ENCODE measurements around the gene SLIT3. TPM values are rescaled to one million over a fixed set of nuclear protein-coding genes. Genes with fewer than 3 reads are reported as not detected.

Gene SLIT3
- total RNA-seq, 4 donors from 2014 or later: 41.1 to 86.6 (median 62.7) TPM

GRCh38 chr5:169084775-169085174 is 216.2 kb downstream of the SLIT3 start:
- H3K4me1 ChIP-seq: peaks cover 0 to 24% (median 9%) of the 10 kb centered on the region in 4 donors
- H3K27ac ChIP-seq (replicated peaks in 1 of 4): no peak overlapping the region
- no peaks in the 10 kb centered on the region for H3K9me3 ChIP-seq
- no peaks in the 10 kb centered on the region for H3K27me3 ChIP-seq
- no peak for DNase-seq (ENCODE audit: extremely low spot score)
- intact Hi-C loops (cut with DNase I): no loop called here
- H3K36me3 ChIP-seq: no peaks in the 10 kb centered on the region
- TF ChIP-seq CTCF (IDR thresholded peaks at IDR 0.05): no peak
- WGBS: 87% methylated on average over 3 of the region's 4 CpGs
- H3K4me3 ChIP-seq: no peak overlapping the region

- Histone ChIP-seq H3K4me3 (no peak overlapping the region), H3K36me3 (no peaks in the 10 kb centered on the region), H3K9me3 (no peaks in the 10 kb centered on the region), H3K4me1 (peaks cover 0 to 24% (median 9%) of the 10 kb centered on the region in 4 donors), H3K27ac (replicated peaks in 1 of 4) (no peak overlapping the region), H3K27me3 (no peaks in the 10 kb centered on the region)
- intact Hi-C loops (cut with DNase I): no loop called here
- DNase-seq (ENCODE audit: extremely low spot score): no peak
- WGBS: 81% methylated on average over 8 of the region's 8 CpGs
- TF ChIP-seq CTCF (IDR thresholded peaks at IDR 0.05) (no peak), POLR2A (IDR thresholded peaks at IDR 0.05; ENCODE audit: low read depth) (no peak), EP300 (IDR thresholded peaks at IDR 0.05) (no peak), POLR2AphosphoS5 (IDR thresholded peaks at IDR 0.05) (no peak)
These were observed 217.4 kb downstream of the SLIT3 start for GRCh38 chr5:169083394-169084018.

- TF ChIP-seq EP300 (IDR thresholded peaks at IDR 0.05) (no peak), POLR2A (IDR thresholded peaks at IDR 0.05; ENCODE audit: low read depth) (no peak), CTCF (IDR thresholded peaks at IDR 0.05) (no peak), POLR2AphosphoS5 (IDR thresholded peaks at IDR 0.05) (no peak)
- intact Hi-C loops (cut with DNase I): no loop called here
- 76% methylated on average over 9 of the region's 9 CpGs for WGBS
These were observed 219.8 kb downstream of the SLIT3 start for GRCh38 chr5:169081000-169081724.

GRCh38 chr5:169080448-169080911 is 220.5 kb downstream of the SLIT3 start:
- no peak overlapping the region for H3K27ac ChIP-seq (replicated peaks in 1 of 4)
- 52% methylated on average over 4 of the region's 6 CpGs for WGBS
- intact Hi-C loops (cut with DNase I): no loop called here

More at GRCh38 chr5:169081000-169081724, 219.8 kb downstream of the SLIT3 start:
- no peaks in the 10 kb centered on the region for H3K36me3 ChIP-seq
- no peaks in the 10 kb centered on the region for H3K27me3 ChIP-seq
- H3K9me3 ChIP-seq: no peaks in the 10 kb centered on the region
- peaks cover 0 to 24% (median 9%) of the 10 kb centered on the region in 4 donors for H3K4me1 ChIP-seq
- DNase-seq (ENCODE audit: extremely low spot score): no peak
- no peak overlapping the region for H3K27ac ChIP-seq (replicated peaks in 1 of 4)
- H3K4me3 ChIP-seq: no peak overlapping the region

More at GRCh38 chr5:169080448-169080911, 220.5 kb downstream of the SLIT3 start:
- H3K9me3 ChIP-seq: no peaks in the 10 kb centered on the region
- no peaks in the 10 kb centered on the region for H3K36me3 ChIP-seq
- TF ChIP-seq POLR2A (IDR thresholded peaks at IDR 0.05; ENCODE audit: low read depth): no peak
- no peak for TF ChIP-seq CTCF (IDR thresholded peaks at IDR 0.05)
- TF ChIP-seq EP300 (IDR thresholded peaks at IDR 0.05): no peak
- TF ChIP-seq POLR2AphosphoS5 (IDR thresholded peaks at IDR 0.05): no peak
- H3K4me3 ChIP-seq: no peak overlapping the region
- peaks cover 0 to 24% (median 9%) of the 10 kb centered on the region in 4 donors for H3K4me1 ChIP-seq
- no peaks in the 10 kb centered on the region for H3K27me3 ChIP-seq
- no peak for DNase-seq (ENCODE audit: extremely low spot score)

Data from esophagus muscularis mucosa (tissue), 4 donors.